H1 (cell line): ENCODE data around the gene NID2. TPM values are rescaled to one million over a fixed set of nuclear protein-coding genes. Genes with fewer than 3 reads are reported as not detected.

Source experiments
- CTCF ChIA-PET: fragments of 300-600 bp; sonication (Branson Sonifier 250); formaldehyde crosslinking; loops from one replicate; lab custom pipeline; 2021; ENCODE audit not compliant: partially characterized antibody; lab: Charles Lee
- POLR2A ChIA-PET: fragments of 300-600 bp; sonication (Branson Sonifier 250); formaldehyde crosslinking; loops from one replicate; lab custom pipeline; 2021; ENCODE audit warnings: inconsistent platforms; ENCODE audit not compliant: partially characterized antibody; lab: Charles Lee
- DNase-seq, 2 experiments: peaks; one replicate each; pipeline versions ENCODE4 v3.0.0 to v3.0.0-alpha.2; 2010 to 2022; ENCODE audit warnings: low spot score in 2 of 2, low read depth in 1 of 2, mixed read lengths in 1 of 2
- FAIRE-seq: peaks from 2 replicates; lab custom pipeline; 2011; peaks lifted over from hg19 to GRCh38; lab: Jason Lieb, UNC
- H2AFZ ChIP-seq: 2 replicates; pipeline ENCODE4 v1.8.1; 2012; ENCODE audit warnings: low read length, inconsistent platforms
- H2AK5ac ChIP-seq: 2 replicates; pipeline ENCODE4 v1.6.1; 2013; ENCODE audit warnings: low read depth, low read length
- H2BK120ac ChIP-seq: replicated peaks from 2 replicates; pipeline ENCODE3; 2013; ENCODE audit warnings: low read depth, low read length, inconsistent platforms
- H2BK12ac ChIP-seq: 2 replicates; pipeline ENCODE4 v1.6.1; 2013; ENCODE audit warnings: low read depth, low read length
- H2BK15ac ChIP-seq: 2 replicates; pipeline ENCODE4 v1.6.1; 2013; ENCODE audit warnings: low read length
- H2BK20ac ChIP-seq: 2 replicates; pipeline ENCODE4 v1.6.1; 2013; ENCODE audit warnings: low read length
- H2BK5ac ChIP-seq: 2 replicates; pipeline ENCODE4 v1.6.1; 2013; ENCODE audit warnings: low read depth, low read length
- H3K14ac ChIP-seq: 2 replicates; pipeline ENCODE4 v1.6.1; 2013; ENCODE audit warnings: inconsistent platforms; ENCODE audit not compliant: insufficient read length
- H3K18ac ChIP-seq: 2 replicates; pipeline ENCODE4 v1.6.1; 2013; ENCODE audit warnings: low read length; ENCODE audit errors: extremely low read depth
- H3K23ac ChIP-seq: 2 replicates; pipeline ENCODE4 v1.6.1; 2013; ENCODE audit warnings: inconsistent platforms; ENCODE audit not compliant: insufficient read length
- H3K23me2 ChIP-seq: 2 replicates; pipeline ENCODE4 v1.6.1; 2013; ENCODE audit warnings: low read depth, low read length
- H3K27ac ChIP-seq: 2 replicates; pipeline ENCODE4 v1.6.1; 2011; ENCODE audit warnings: low read depth, low read length, inconsistent platforms
- H3K27me3 ChIP-seq, 4 experiments: replicated peaks in 1 of 4; 1 replicate in 1 of 4; 2 replicates in 3 of 4; pipeline versions ENCODE4 v1.6.1 to v1.8.1; 2011 to 2013; ENCODE audit warnings: low read length in 3 of 4, mild to moderate bottlenecking in 3 of 4, inconsistent platforms in 2 of 4, mixed read lengths in 2 of 4, moderate library complexity in 1 of 4; ENCODE audit not compliant: control insufficient read depth in 3 of 4, insufficient read depth in 3 of 4; ENCODE audit errors: extremely low read depth in 1 of 4
- H3K36me3 ChIP-seq, 4 experiments: 2 replicates each; pipeline versions ENCODE4 v1.6.1 to v1.8.1; 2011 to 2013; ENCODE audit warnings: mild to moderate bottlenecking in 4 of 4, low read length in 3 of 4, moderate library complexity in 2 of 4, control low read depth in 1 of 4, inconsistent platforms in 1 of 4; ENCODE audit not compliant: insufficient read depth in 4 of 4, control insufficient read depth in 2 of 4
- H3K4ac ChIP-seq: replicated peaks from 2 replicates; pipeline ENCODE3; 2013; ENCODE audit warnings: low read length, low read depth, mixed read lengths, inconsistent platforms; ENCODE audit not compliant: insufficient read length
- H3K4me1 ChIP-seq, 4 experiments: replicated peaks in 1 of 4; 1 replicate in 1 of 4; 2 replicates in 3 of 4; pipeline versions ENCODE4 v1.6.1 to v1.8.1; 2011 to 2013; ENCODE audit warnings: low read length in 3 of 4, inconsistent platforms in 2 of 4, mixed read lengths in 1 of 4; ENCODE audit not compliant: insufficient read depth in 4 of 4, control insufficient read depth in 3 of 4
- H3K4me2 ChIP-seq, 2 experiments: 2 replicates each; pipeline versions ENCODE4 v1.6.1 to v1.8.1; 2011 to 2013; ENCODE audit warnings: low read depth in 2 of 2, low read length in 2 of 2, control low read depth in 1 of 2, inconsistent platforms in 1 of 2, mild to moderate bottlenecking in 1 of 2; ENCODE audit not compliant: insufficient read depth in 1 of 2
- H3K4me3 ChIP-seq, 4 experiments: fragments of 200-600, 300-600 bp in 1 of 4; sonication (generic), shearing (Covaris generic), sonication (Bioruptor Twin) in 1 of 4; 2 replicates each; pipeline versions ENCODE4 v1.5.1 to v1.8.1; 2011 to 2016; ENCODE audit warnings: low read length in 4 of 4, low read depth in 3 of 4, control low read depth in 2 of 4, inconsistent platforms in 2 of 4, mild to moderate bottlenecking in 2 of 4, mixed read lengths in 1 of 4, moderate library complexity in 1 of 4; ENCODE audit not compliant: insufficient read depth in 2 of 4; ENCODE audit errors: extremely low read depth in 1 of 4
- H3K56ac ChIP-seq: replicated peaks from 2 replicates; pipeline ENCODE3; 2013; ENCODE audit warnings: low read depth, mild to moderate bottlenecking, mixed read lengths, low read length, inconsistent platforms; ENCODE audit not compliant: insufficient read length
- H3K79me1 ChIP-seq: 2 replicates; pipeline ENCODE4 v1.6.1; 2013; ENCODE audit warnings: low read depth, low read length, control low read depth
- H3K79me2 ChIP-seq, 2 experiments: 2 replicates each; pipeline versions ENCODE4 v1.6.1 to v1.8.1; 2012 to 2013; ENCODE audit warnings: low read length in 2 of 2, mild to moderate bottlenecking in 2 of 2, inconsistent platforms in 1 of 2; ENCODE audit not compliant: insufficient read depth in 2 of 2, control insufficient read depth in 1 of 2
- H3K9ac ChIP-seq, 4 experiments: replicated peaks in 1 of 4; 1 replicate in 1 of 4; 2 replicates in 3 of 4; pipeline versions ENCODE4 v1.6.1 to v1.8.1; 2011 to 2013; ENCODE audit warnings: low read depth in 3 of 4, low read length in 3 of 4, control low read depth in 2 of 4, mild to moderate bottlenecking in 2 of 4, moderate library complexity in 2 of 4, inconsistent platforms in 1 of 4; ENCODE audit errors: extremely low read depth in 1 of 4
- H3K9me3 ChIP-seq, 2 experiments: 2 replicates each; pipeline versions ENCODE4 v1.6.1 to v1.8.1; 2012 to 2013; ENCODE audit warnings: mild to moderate bottlenecking in 2 of 2, moderate library complexity in 2 of 2, control low read depth in 1 of 2, inconsistent platforms in 1 of 2, low read depth in 1 of 2, low read length in 1 of 2, mixed read lengths in 1 of 2; ENCODE audit not compliant: insufficient read depth in 2 of 2
- H4K20me1 ChIP-seq, 2 experiments: replicated peaks in 1 of 2; 2 replicates each; pipeline versions ENCODE3 to v1.8.1; 2011 to 2013; ENCODE audit warnings: inconsistent platforms in 2 of 2, low read length in 2 of 2, mild to moderate bottlenecking in 1 of 2; ENCODE audit not compliant: insufficient read depth in 2 of 2, control insufficient read depth in 1 of 2
- H4K5ac ChIP-seq: 2 replicates; pipeline ENCODE4 v1.6.1; 2013; ENCODE audit warnings: low read length, low read depth, mixed read lengths, inconsistent platforms; ENCODE audit not compliant: insufficient read length
- H4K8ac ChIP-seq: 2 replicates; pipeline ENCODE4 v1.8.0; 2013; ENCODE audit warnings: mild to moderate bottlenecking, moderate library complexity, low read length, inconsistent platforms; ENCODE audit not compliant: insufficient read depth; ENCODE audit errors: extremely low read depth
- H4K91ac ChIP-seq: replicated peaks from 2 replicates; pipeline ENCODE3; 2013; ENCODE audit warnings: low read length, mixed read lengths, inconsistent platforms; ENCODE audit not compliant: insufficient read length
- CBX8 ChIP-seq: fragments of 300-800, 300-1000 bp; sonication (generic); IDR thresholded peaks from 2 replicates; pipeline ENCODE4 v1.7.1; 2016; ENCODE audit warnings: low read depth, low read length, borderline replicate concordance
- polyA plus RNA-seq, 7 experiments: library from polyadenylated mRNA; depleted of rRNA in 3 of 7; stranded (reverse) in 5 of 7; unstranded in 2 of 7; fragments of >200 nt in 5 of 7; fragments of 200-250 nt in 2 of 7; gene quantifications; 1 replicate in 5 of 7; 2 replicates in 1 of 7; 4 replicates in 1 of 7; pipeline versions ENCODE4 v1.2.1 to v1.2.3, GENCODE V29; 2011 to 2013; ENCODE audit warnings: missing spikeins in 2 of 7, mixed read lengths in 2 of 7
- total RNA-seq: library from RNA; stranded (reverse); fragmentation: NEBNext Ultra II Directional; extraction: Animal tissue kit (Norgen Biotek cat#: 25700); gene quantifications from 2 replicates; pipeline ENCODE4 v1.2.1, GENCODE V29; 2021

NID2 gene
- total and polyA plus RNA-seq, 2 of the 8 experiments (the other 6 are each of a cell fraction or from before 2014, with no cell fraction given) = 6.1 to 12.6 TPM

GRCh38 chr14:52025310-52025709 is 43.5 kb downstream of the NID2 start:
- Histone ChIP-seq H3K4me3 (no peak overlapping the region), H3K14ac (no peak overlapping the region), H2BK5ac (no peak overlapping the region), H4K8ac (no peak overlapping the region), H3K23ac (no peak overlapping the region), H2BK120ac (no peak overlapping the region), H3K27me3 (no peaks in the 10 kb centered on the region), H2BK12ac (no peak overlapping the region), H3K9ac (no peak overlapping the region), H3K4me1 (peaks cover 0 to 6% (median 4%) of the 10 kb centered on the region in 4 experiments; a peak in 2 of 7 replicates), H3K36me3 (no peaks in the 10 kb centered on the region), H2BK15ac (no peak overlapping the region), H3K56ac (no peak overlapping the region), H3K79me2 (no peaks in the 10 kb centered on the region), H3K9me3 (no peaks in the 10 kb centered on the region), H2BK20ac (no peak overlapping the region), H3K18ac (no peak overlapping the region), H3K4me2 (no peak overlapping the region), H3K4ac (no peak overlapping the region), H3K23me2 (no peaks in the 10 kb centered on the region), H2AFZ (no peak overlapping the region), H3K27ac (no peak overlapping the region), H3K79me1 (peaks cover 2% of the 10 kb centered on the region; the same call in 1 of the 2 replicates), H4K5ac (no peak overlapping the region), H4K91ac (no peak overlapping the region), H4K20me1 (no peaks in the 10 kb centered on the region), H2AK5ac (no peak overlapping the region)
- ChIA-PET CTCF (interaction anchor here (0.9 to 3.9 kb wide), 6 partner anchors 10 to 106 kb away, joined by 3 to 25 read pairs (median 6); no protein-coding TSS in a partner anchor), POLR2A (no interaction called here)
- FAIRE-seq = no peak
- DNase-seq = no peak
- no peak for TF ChIP-seq CBX8
